PFSK-1 (cell line): ENCODE measurements around the gene RASSF4.

ENCODE experiments used
- POLR2AphosphoS5 ChIP-seq: IDR thresholded peaks from 2 replicates; pipeline ENCODE4 v1.6.1; 2012; ENCODE audit warnings: low read depth, mild to moderate bottlenecking, control low read depth, low read length, moderate library complexity
- SIN3A ChIP-seq: IDR thresholded peaks from 2 replicates; pipeline ENCODE4 v1.6.1; 2012; ENCODE audit warnings: mild to moderate bottlenecking, low read length, moderate library complexity, borderline replicate concordance; ENCODE audit not compliant: insufficient read depth
- TAF1 ChIP-seq: IDR thresholded peaks from 2 replicates; pipeline ENCODE4 v1.6.1; 2012; ENCODE audit warnings: low read length, control low read depth, borderline replicate concordance; ENCODE audit not compliant: insufficient read depth

DNA sequence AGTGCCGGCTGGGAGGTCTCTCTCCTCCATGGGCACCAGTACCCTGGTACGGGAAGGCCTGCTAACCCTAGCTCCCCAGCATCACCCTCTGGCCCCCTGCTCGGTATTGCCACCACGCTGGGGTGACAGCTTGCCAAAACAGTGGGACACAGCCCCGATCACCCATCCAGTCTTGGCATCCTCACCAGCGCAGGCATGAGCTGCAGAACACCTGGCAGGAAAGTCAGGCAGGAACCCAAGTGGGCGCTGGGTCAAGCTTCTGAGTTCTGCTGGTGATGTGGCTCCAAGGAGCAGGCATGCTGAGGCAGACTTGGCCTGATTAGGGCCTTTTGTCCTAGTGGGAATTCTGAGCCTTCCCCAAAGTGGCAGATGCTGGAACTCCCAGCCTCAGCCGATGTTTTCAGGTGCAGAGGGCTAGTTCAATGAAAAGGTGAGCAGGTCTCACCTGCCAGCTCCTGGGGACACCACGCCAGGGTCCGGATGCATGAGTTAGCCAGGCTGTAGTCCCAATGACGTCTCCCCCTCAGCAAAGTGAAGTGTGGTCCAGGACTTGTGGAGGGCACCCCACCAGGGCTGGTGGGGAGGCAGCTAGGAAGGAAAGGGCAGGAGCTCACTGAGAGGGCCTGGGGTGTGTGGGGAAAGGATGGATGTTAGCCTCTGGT, 32.6 kb downstream of the RASSF4 start:
- TF ChIP-seq POLR2AphosphoS5 (no peak), TAF1 (no peak), SIN3A (no peak)
